Endometrial microvascular endothelial cells (primary cell): Measurements from ENCODE around the gene CRYBG3. TPM values are rescaled to one million over a fixed set of nuclear protein-coding genes. Genes with fewer than 3 reads are reported as not detected.

Experiments
- in situ Hi-C: cut with HindIII; loops from 2 replicates; pipeline ENCODE4 v1.10.0; 2017; ENCODE audit warnings: low sequenced_read_pairs, low pct_unique_long_range_greater_than_20kb; ENCODE audit errors: inconsistent ontology term
- total RNA-seq: library from RNA; depleted of rRNA; stranded (reverse); fragments of >200 nt; gene quantifications from one replicate; pipeline ENCODE4 v1.2.3, GENCODE V29; 2015; ENCODE audit errors: inconsistent ontology term

Gene CRYBG3
- total RNA-seq, 1 donor from 2014 or later: 10.1 TPM

- in situ Hi-C loops: no loop called here
Observed at GRCh38 chr3:97988784-97989568, 167.2 kb downstream of the CRYBG3 start.

- in situ Hi-C loops: no loop called here
Observed at GRCh38 chr3:97990624-97991292, 168.9 kb downstream of the CRYBG3 start.

- in situ Hi-C loops: no loop called here
Observed at GRCh38 chr3:97991293-97991682, 169.5 kb downstream of the CRYBG3 start.

- in situ Hi-C loops: no loop called here
Observed at GRCh38 chr3:97992547-97993173, 170.8 kb downstream of the CRYBG3 start.

GRCh38 chr3:97993526-97993925 lies 171.7 kb downstream of the CRYBG3 start:
- in situ Hi-C loops: no loop called here

GRCh38 chr3:97994328-97994945 lies 172.6 kb downstream of the CRYBG3 start:
- in situ Hi-C loops: no loop called here

Other genes with a start within 250 kb of the CRYBG3 start
- gene ARL6, start 57.3 kb upstream of the CRYBG3 start, total RNA-seq: 5.1 TPM
- gene RIOX2, start 150.4 kb downstream of the CRYBG3 start, total RNA-seq: 50.0 TPM
- gene GABRR3, start 213.3 kb downstream of the CRYBG3 start, total RNA-seq: not detected